Right atrium auricular region (tissue), 2 donors: ENCODE data around the gene KIF14. TPM values are rescaled to one million over a fixed set of nuclear protein-coding genes. Genes with fewer than 3 reads are reported as not detected.

Experiments used
- DNase-seq: peaks from one replicate; pipeline ENCODE4 v3.0.0-alpha.2; 2019; ENCODE audit warnings: low spot score
- H3K27ac ChIP-seq, 2 donors: fragments of 200-600 bp; sonication (generic); 1 replicate in 1 of 2; 2 replicates in 1 of 2; pipeline ENCODE4 v1.5.1; 2016 to 2019
- H3K27me3 ChIP-seq, 2 donors: fragments of 200-600 bp; sonication (generic); one replicate each; pipeline versions ENCODE4 v1.5.1 to v1.6.0; 2017 to 2019
- H3K36me3 ChIP-seq: fragments of 200-600 bp; sonication (generic); one replicate; pipeline ENCODE4 v1.5.1; 2016
- H3K4me1 ChIP-seq, 2 donors: fragments of 200-600 bp; sonication (generic); one replicate each; pipeline versions ENCODE4 v1.5.1 to v1.6.0; 2017 to 2019
- H3K4me3 ChIP-seq, 2 donors: fragments of 200-600 bp; sonication (generic); 1 replicate in 1 of 2; 2 replicates in 1 of 2; pipeline ENCODE4 v1.5.1; 2017 to 2019; ENCODE audit warnings: mild to moderate bottlenecking in 1 of 2, moderate library complexity in 1 of 2
- H3K9me3 ChIP-seq, 2 donors: fragments of 200-600 bp; sonication (generic); one replicate each; pipeline ENCODE4 v1.5.1; 2019
- total RNA-seq, 2 donors: library from RNA; depleted of rRNA; stranded (reverse); fragments of >200 nt; gene quantifications; one replicate each; pipeline ENCODE4 v1.1.0, GENCODE V29; 2016
- TF ChIP-seq, protein P1 (sequence below), 2 donors: fragments of 200-600 bp; sonication (generic); IDR thresholded peaks; one replicate each; pipeline ENCODE4 v1.5.1; 2019; ENCODE audit warnings: antibody characterized with exemption in 2 of 2

Gene KIF14
- total RNA-seq, 2 donors from 2014 or later, result 0.41 TPM; not detected in 1

DNA sequence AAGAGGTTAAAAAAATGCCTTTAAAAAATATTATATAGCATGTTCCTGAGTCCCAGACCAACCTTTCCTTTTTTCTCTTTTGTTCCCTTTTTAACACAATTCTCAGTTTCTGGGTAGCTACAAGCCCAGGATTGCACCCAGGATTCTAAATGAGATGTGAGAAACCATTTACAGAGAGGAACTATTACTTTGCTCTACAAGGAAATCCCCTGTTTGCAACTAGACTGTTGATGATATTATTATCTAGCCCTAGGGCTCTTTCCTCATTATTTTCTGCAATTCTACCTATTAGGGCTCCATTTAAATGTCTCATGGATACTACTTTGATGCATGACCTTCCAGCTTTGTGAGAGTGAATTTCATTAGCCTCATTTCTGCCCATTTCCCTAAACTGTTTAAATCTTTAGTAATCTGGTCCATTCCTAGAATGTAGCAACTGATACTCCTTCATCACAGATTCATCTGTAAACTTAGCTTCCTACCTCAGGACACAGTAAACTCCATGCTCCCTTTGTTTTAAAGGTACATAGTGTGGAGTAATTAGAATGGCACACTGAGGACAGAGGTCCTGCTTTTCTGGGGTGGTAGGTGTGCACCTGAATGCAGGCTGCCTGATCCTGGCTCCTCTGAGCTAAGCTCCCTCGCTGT, 7.1 kb upstream of the KIF14 start:
- TF ChIP-seq, protein P1, sequence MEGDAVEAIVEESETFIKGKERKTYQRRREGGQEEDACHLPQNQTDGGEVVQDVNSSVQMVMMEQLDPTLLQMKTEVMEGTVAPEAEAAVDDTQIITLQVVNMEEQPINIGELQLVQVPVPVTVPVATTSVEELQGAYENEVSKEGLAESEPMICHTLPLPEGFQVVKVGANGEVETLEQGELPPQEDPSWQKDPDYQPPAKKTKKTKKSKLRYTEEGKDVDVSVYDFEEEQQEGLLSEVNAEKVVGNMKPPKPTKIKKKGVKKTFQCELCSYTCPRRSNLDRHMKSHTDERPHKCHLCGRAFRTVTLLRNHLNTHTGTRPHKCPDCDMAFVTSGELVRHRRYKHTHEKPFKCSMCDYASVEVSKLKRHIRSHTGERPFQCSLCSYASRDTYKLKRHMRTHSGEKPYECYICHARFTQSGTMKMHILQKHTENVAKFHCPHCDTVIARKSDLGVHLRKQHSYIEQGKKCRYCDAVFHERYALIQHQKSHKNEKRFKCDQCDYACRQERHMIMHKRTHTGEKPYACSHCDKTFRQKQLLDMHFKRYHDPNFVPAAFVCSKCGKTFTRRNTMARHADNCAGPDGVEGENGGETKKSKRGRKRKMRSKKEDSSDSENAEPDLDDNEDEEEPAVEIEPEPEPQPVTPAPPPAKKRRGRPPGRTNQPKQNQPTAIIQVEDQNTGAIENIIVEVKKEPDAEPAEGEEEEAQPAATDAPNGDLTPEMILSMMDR (IDR thresholded peaks at IDR 0.05), result no peak
- no peak for DNase-seq
- Histone ChIP-seq H3K4me3 (no peak overlapping the region), H3K27me3 (no peaks in the 10 kb centered on the region), H3K4me1 (peaks cover 0 to 6% of the 10 kb centered on the region in 2 donors), H3K36me3 (no peaks in the 10 kb centered on the region), H3K27ac (no peak overlapping the region), H3K9me3 (no peaks in the 10 kb centered on the region)

DNA sequence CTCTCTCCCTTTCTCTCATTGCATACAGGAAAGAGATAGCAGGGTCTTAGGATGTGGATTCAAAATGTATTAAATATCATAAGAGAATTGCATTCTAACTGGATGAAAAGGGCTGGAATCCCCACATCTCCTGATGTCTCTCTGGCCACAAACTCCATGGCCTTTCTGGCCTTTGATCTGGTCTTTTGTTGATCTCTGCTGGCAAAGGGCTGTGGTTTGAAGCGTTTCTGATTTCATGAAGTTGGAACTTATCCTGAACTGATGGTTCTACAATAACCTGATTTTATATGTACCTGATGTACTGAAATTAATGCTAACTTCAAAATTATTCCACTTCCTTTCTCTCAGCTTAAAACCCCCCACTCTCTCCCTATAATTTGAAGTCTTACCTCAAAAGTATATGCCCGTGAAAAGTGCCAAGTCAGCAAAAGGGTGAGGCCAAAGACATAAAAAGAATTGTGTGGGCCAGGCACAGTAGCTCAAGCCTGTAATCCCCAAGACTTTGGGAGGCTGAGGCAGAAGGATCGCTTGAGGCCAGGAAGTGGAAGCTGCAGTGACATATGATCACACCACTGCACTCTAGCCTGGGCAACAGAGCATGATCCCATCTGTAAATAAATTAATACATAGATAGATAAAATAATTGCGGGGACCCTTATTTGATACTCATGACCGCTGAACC, 6.4 kb upstream of the KIF14 start:
- Histone ChIP-seq H3K27ac (no peak overlapping the region), H3K4me1 (peaks cover 0 to 6% of the 10 kb centered on the region in 2 donors), H3K4me3 (no peak overlapping the region), H3K36me3 (no peaks in the 10 kb centered on the region), H3K27me3 (no peaks in the 10 kb centered on the region), H3K9me3 (no peaks in the 10 kb centered on the region)
- TF ChIP-seq, protein P1 (IDR thresholded peaks at IDR 0.05), result no peak
- no peak for DNase-seq

DNA sequence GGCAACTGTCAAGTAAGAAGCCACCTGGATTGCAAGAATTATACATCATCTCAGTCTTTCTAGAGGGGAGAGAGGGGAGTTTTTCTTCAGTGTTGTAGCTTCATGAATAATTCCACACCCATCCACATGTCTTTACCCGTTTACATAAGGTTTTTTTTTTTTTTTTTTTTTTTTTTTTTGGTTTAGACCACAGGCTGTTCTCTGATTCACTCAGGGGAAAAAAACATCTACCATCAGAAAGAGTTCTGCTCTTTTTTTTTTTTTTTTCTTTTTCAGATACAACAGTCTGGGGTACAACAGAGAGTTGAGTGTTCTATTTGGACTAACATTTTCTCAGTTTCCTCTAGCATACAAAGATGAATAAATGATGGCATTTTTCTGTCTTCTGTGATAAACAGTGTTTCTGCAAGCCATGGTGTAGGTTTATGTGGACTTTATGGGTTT, 4.9 kb upstream of the KIF14 start:
- no peak for DNase-seq
- TF ChIP-seq, protein P1 (IDR thresholded peaks at IDR 0.05), result no peak
- H3K27ac ChIP-seq, result no peak overlapping the region
- no peaks in the 10 kb centered on the region for H3K36me3 ChIP-seq
- H3K4me3 ChIP-seq, result no peak overlapping the region
- H3K27me3 ChIP-seq, result no peaks in the 10 kb centered on the region
- H3K9me3 ChIP-seq, result no peaks in the 10 kb centered on the region
- peaks cover 0 to 6% of the 10 kb centered on the region in 2 donors for H3K4me1 ChIP-seq

DNA sequence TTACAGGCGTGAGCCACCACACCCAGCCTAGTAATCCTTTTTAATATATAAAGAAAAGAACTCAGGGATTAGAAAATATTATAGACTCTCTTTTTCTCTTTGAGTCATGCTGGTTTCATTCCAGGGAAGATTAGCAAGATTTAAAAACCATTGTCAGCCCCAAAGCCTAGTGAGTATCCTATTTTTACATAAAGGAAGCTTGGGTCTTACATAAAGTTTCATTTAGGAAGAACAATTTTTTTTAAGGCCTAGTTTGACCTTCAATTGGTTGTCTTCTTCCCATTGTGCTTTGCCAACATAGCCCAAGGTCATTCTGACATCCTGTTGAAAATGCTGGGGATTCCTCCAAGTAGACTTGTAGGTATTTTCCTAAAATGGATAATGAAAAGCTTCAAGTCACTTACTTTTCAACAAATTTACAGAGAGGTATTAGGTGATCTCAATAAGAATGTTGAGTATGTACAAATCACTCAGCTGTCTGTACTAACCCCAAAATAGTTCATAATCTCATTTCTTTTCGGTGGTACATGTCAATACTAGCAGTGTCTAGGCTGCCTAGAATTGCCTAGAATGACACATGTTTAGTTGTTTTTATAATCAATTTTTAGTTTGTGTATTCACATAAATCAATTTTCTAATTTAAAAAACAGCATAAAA, 4.3 kb upstream of the KIF14 start:
- no peak overlapping the region for H3K27ac ChIP-seq
- peaks cover 0 to 10% of the 10 kb centered on the region in 2 donors for H3K4me1 ChIP-seq
- TF ChIP-seq, protein P1 (IDR thresholded peaks at IDR 0.05), result no peak
- H3K9me3 ChIP-seq, result no peaks in the 10 kb centered on the region
- DNase-seq, result no peak
- no peaks in the 10 kb centered on the region for H3K36me3 ChIP-seq
- no peaks in the 10 kb centered on the region for H3K27me3 ChIP-seq
- no peak overlapping the region for H3K4me3 ChIP-seq

DNA sequence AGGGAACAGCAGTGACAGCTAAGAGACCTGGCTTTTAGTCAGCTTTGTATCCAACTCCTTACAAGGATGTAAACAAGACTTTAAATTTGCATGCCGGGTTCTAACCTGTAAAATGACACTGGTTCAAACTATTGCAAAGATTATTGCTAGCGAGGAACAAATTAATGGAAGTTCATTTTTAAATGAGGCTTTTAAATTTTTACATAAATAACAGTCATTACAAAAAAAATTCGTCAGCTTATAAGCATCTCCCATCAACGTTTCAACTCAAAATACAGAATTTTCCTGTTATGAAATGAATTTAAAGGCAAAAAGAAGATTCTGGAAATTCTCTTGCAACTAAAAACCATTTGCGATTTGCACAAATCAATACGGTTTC, 668 bp downstream of the KIF14 start:
- no peak for DNase-seq
- H3K27ac ChIP-seq, result no peak overlapping the region
- H3K4me1 ChIP-seq, result peaks cover 0 to 8% of the 10 kb centered on the region in 2 donors
- H3K36me3 ChIP-seq, result no peaks in the 10 kb centered on the region
- H3K27me3 ChIP-seq, result no peaks in the 10 kb centered on the region
- no peaks in the 10 kb centered on the region for H3K9me3 ChIP-seq
- TF ChIP-seq, protein P1 (IDR thresholded peaks at IDR 0.05), result no peak
- H3K4me3 ChIP-seq, result peak overlapping the region in 1 of 2 donors; percentile 65
